NCI-H1417 treated with DMSO at 0.1 percent for 48 hours (cell line): ENCODE measurements around the gene MYH3.
A peak's percentile ranks its signal among the peaks of the same experiment; 100 is the strongest.
"Not testable (repeated sequence)": the region's sequence is repeated elsewhere in the genome, so short reads cannot be mapped to it uniquely, and the experiment has no call there.

Experiments
- DNase-seq: peaks from one replicate; lab custom pipeline; 2025; lab: John Stamatoyannopoulos, UW

The MYH3 gene

GRCh38 chr17:10657148-10657547, at the start of gene MYH3:
Gene MYH3 (minus strand): TSS chr17:10657309. CDS start chr17:10655064, 2,245 bp downstream.
- DNase-seq: no peak

GRCh38 chr17:10705727-10706126, 48.6 kb upstream of the MYH3 start:
- DNase-seq: no peak

- DNase-seq: no peak
Observed at GRCh38 chr17:10702574-10702973, 45.5 kb upstream of the MYH3 start.

GRCh38 chr17:10699856-10700255, 42.7 kb upstream of the MYH3 start:
- DNase-seq: no peak

GRCh38 chr17:10698096-10698818, 41.1 kb upstream of the MYH3 start:
- no peak for DNase-seq

- DNase-seq: peak; percentile 15
Observed at GRCh38 chr17:10697092-10698081, 40.3 kb upstream of the MYH3 start, which contains the start of the genes ADPRM and SCO1. Gene ADPRM (plus strand): TSS chr17:10697594. CDS start chr17:10704927, 7,333 bp downstream. Gene SCO1 (minus strand): TSS chr17:10697533. CDS start chr17:10697507, 26 bp downstream.

GRCh38 chr17:10695875-10696407, 38.8 kb upstream of the MYH3 start:
- not testable (repeated sequence) for DNase-seq

- no peak for DNase-seq
Observed at GRCh38 chr17:10687499-10687898, 30.4 kb upstream of the MYH3 start.

- DNase-seq: no peak
Observed at GRCh38 chr17:10683853-10684252, 26.7 kb upstream of the MYH3 start.

GRCh38 chr17:10681866-10682446, 24.8 kb upstream of the MYH3 start:
- DNase-seq: no peak

GRCh38 chr17:10674704-10675103, 17.6 kb upstream of the MYH3 start:
- no peak for DNase-seq

GRCh38 chr17:10673312-10673711, 16.2 kb upstream of the MYH3 start:
- no peak for DNase-seq

GRCh38 chr17:10668775-10669174, 11.7 kb upstream of the MYH3 start:
- DNase-seq: no peak

GRCh38 chr17:10666906-10667305, 9.8 kb upstream of the MYH3 start:
- DNase-seq: no peak

GRCh38 chr17:10664571-10664970, 7.5 kb upstream of the MYH3 start:
- DNase-seq: no peak

- DNase-seq: no peak
Observed at GRCh38 chr17:10663231-10663630, 6.1 kb upstream of the MYH3 start.

GRCh38 chr17:10661437-10661836, 4.3 kb upstream of the MYH3 start:
- DNase-seq: no peak

GRCh38 chr17:10657879-10658278, 770 bp upstream of the MYH3 start:
- DNase-seq: no peak

- DNase-seq: no peak
Observed at GRCh38 chr17:10653987-10654386, 3.1 kb downstream of the MYH3 start.

- DNase-seq: no peak
Observed at GRCh38 chr17:10652984-10653659, 4.0 kb downstream of the MYH3 start.

- DNase-seq: no peak
Observed at GRCh38 chr17:10651927-10652326, 5.2 kb downstream of the MYH3 start.

GRCh38 chr17:10649602-10650001, 7.5 kb downstream of the MYH3 start:
- DNase-seq: no peak
